GM12878 (cell line): Measurements from ENCODE around the gene SEC61A1. TPM values are rescaled to one million over a fixed set of nuclear protein-coding genes. Genes with fewer than 3 reads are reported as not detected.

ENCODE experiments used
- ATAC-seq: fragments of 200-7000 bp; cut with Tn5 transposase; 3 replicates; pipeline ENCODE4 v1.9.1; 2020; ENCODE audit warnings: mild to moderate bottlenecking, moderate library complexity
- BruUV-seq: library from RNA; stranded (reverse); fragments of 400-500 nt; replicated peaks from 2 replicates; lab custom pipeline; 2021; lab: Mats Ljungman, UMichigan
- CTCF ChIA-PET: fragments of 300-600 bp; sonication (Branson Sonifier 250); formaldehyde crosslinking; extraction: SDS; loops from one replicate; lab custom pipeline; 2021; ENCODE audit warnings: inconsistent platforms; lab: Yijun Ruan, JAX
- POLR2A ChIA-PET: fragments of 350-600 bp; formaldehyde crosslinking; extraction: SDS; loops from one replicate; lab custom pipeline; 2021; ENCODE audit warnings: inconsistent platforms; lab: Charles Lee
- RAD21 ChIA-PET: fragments of 300-600 bp; sonication (Branson Sonifier 250); formaldehyde crosslinking; loops from one replicate; lab custom pipeline; 2023; ENCODE audit warnings: antibody characterized with exemption; ENCODE audit not compliant: unreplicated experiment; lab: Charles Lee
- SMC1A ChIA-PET: fragments of 300-600 bp; sonication (Branson Sonifier 250); formaldehyde crosslinking; loops from one replicate; lab custom pipeline; 2023; ENCODE audit not compliant: unreplicated experiment, uncharacterized antibody; lab: Charles Lee
- DNase-seq: peaks from one replicate; pipeline ENCODE4 v3.0.0-alpha.2; 2011; ENCODE audit warnings: low read depth, low spot score
- FAIRE-seq: peaks from 3 replicates; lab custom pipeline; 2011; peaks lifted over from hg19 to GRCh38; lab: Jason Lieb, UNC
- H2AFZ ChIP-seq: 2 replicates; pipeline ENCODE4 v1.6.0; 2011; ENCODE audit warnings: low read depth, low read length, control low read depth; ENCODE audit not compliant: control insufficient read depth
- H3K27ac ChIP-seq: 2 replicates; pipeline ENCODE4 v1.5.1; 2011; ENCODE audit warnings: control low read depth; ENCODE audit not compliant: control insufficient read depth, insufficient read depth
- H3K27me3 ChIP-seq, 2 experiments: replicated peaks in 1 of 2; 2 replicates each; pipeline versions ENCODE4 v1.6.0 to v1.6.1; 2011; ENCODE audit warnings: low read length in 1 of 2; ENCODE audit not compliant: control insufficient read depth in 2 of 2, insufficient read depth in 2 of 2
- H3K36me3 ChIP-seq, 2 experiments: 2 replicates each; pipeline ENCODE4 v1.5.1; 2011; ENCODE audit warnings: low read length in 1 of 2; ENCODE audit not compliant: control insufficient read depth in 2 of 2, insufficient read depth in 2 of 2
- H3K4me1 ChIP-seq: 2 replicates; pipeline ENCODE4 v1.6.1; 2011; ENCODE audit warnings: mild to moderate bottlenecking, low read length, moderate library complexity, mixed read lengths; ENCODE audit not compliant: control insufficient read depth, insufficient read depth
- H3K4me2 ChIP-seq: 2 replicates; pipeline ENCODE4 v1.6.0; 2011; ENCODE audit warnings: control low read depth; ENCODE audit not compliant: control insufficient read depth, insufficient read depth
- H3K4me3 ChIP-seq: fragments of 200-600 bp; sonication (generic); 2 replicates; pipeline ENCODE4 v1.5.1; 2016
- H3K79me2 ChIP-seq: 2 replicates; pipeline ENCODE4 v1.6.0; 2011; ENCODE audit warnings: low read length; ENCODE audit not compliant: control insufficient read depth, insufficient read depth
- H3K9ac ChIP-seq: 2 replicates; pipeline ENCODE4 v1.8.0; 2011; ENCODE audit warnings: low read length, control low read depth, mixed read lengths; ENCODE audit not compliant: control insufficient read depth, insufficient read depth
- H3K9me3 ChIP-seq: replicated peaks from 3 replicates; pipeline ENCODE4 v1.5.1; 2011; ENCODE audit warnings: mild to moderate bottlenecking, low read length; ENCODE audit not compliant: control insufficient read depth, insufficient read depth
- H4K20me1 ChIP-seq: 2 replicates; pipeline ENCODE4 v1.6.0; 2011; ENCODE audit not compliant: control insufficient read depth, insufficient read depth
- ESRRA ChIP-seq: IDR thresholded peaks from 2 replicates; pipeline ENCODE4 v1.6.1; 2012; ENCODE audit warnings: mild to moderate bottlenecking, low read length, improper control_type of control experiment
- HDAC6 ChIP-seq: fragments of 200-600 bp; sonication (generic); IDR thresholded peaks from one replicate; pipeline ENCODE4 v1.8.0; 2017; ENCODE audit warnings: antibody characterized with exemption; ENCODE audit not compliant: unreplicated experiment
- JUND ChIP-seq: IDR thresholded peaks from 2 replicates; pipeline ENCODE4 v1.6.1; 2012; ENCODE audit warnings: low read depth, mild to moderate bottlenecking, low read length, improper control_type of control experiment, moderate library complexity
- NFYA ChIP-seq: IDR thresholded peaks from 2 replicates; pipeline ENCODE4 v1.6.1; 2011; ENCODE audit warnings: low read depth, mild to moderate bottlenecking, low read length, improper control_type of control experiment, borderline replicate concordance
- POLR2A ChIP-seq: IDR thresholded peaks from 2 replicates; pipeline ENCODE4 v1.6.1; 2011; ENCODE audit warnings: low read depth, mild to moderate bottlenecking, low read length
- POLR2AphosphoS5 ChIP-seq: IDR thresholded peaks from 2 replicates; pipeline ENCODE4 v1.6.1; 2011; ENCODE audit warnings: mild to moderate bottlenecking, low read length, inconsistent platforms
- WGBS: methylation state at CpG from one replicate; pipeline ENCODE4 v1.1.6; 2016; ENCODE audit warnings: low lambda C conversion rate; ENCODE audit not compliant: insufficient replicate concordance, insufficient coverage; ENCODE audit errors: missing lambda C conversion rate; 5-methylcytosine and 5-hydroxymethylcytosine counted together
- in situ Hi-C: fragments of 300-500 bp; cut with MboI; formaldehyde crosslinking; loops from 9 replicates; pipeline ENCODE4 v1.14.3; 2018; ENCODE audit warnings: mixed read lengths
- intact Hi-C: fragments of 100-400 bp; cut with micrococcal nuclease; formaldehyde crosslinking; loops from one replicate; pipeline ENCODE4 v1.14.2; 2022; ENCODE audit not compliant: unreplicated experiment
- polyA plus RNA-seq, 11 experiments: library from polyadenylated mRNA; depleted of rRNA in 4 of 11; unstranded in 6 of 11; stranded (reverse) in 5 of 11; fragments of >200 nt; fragmentation: Nextera tagmentation in 4 of 11; fragmentation: Illumina TruSeq in 1 of 11; extraction: Ambion mirVana in 4 of 11; extraction: Trizol in 1 of 11; gene quantifications; 1 replicate in 1 of 11; 2 replicates in 10 of 11; pipeline versions ENCODE4 v1.2.1 to v1.2.3, GENCODE V29; 2011 to 2016; ENCODE audit warnings: inconsistent platforms in 2 of 11, missing spikeins in 2 of 11, low read depth in 1 of 11
- total RNA-seq, 4 experiments: library from RNA; depleted of rRNA in 3 of 4; stranded (reverse); fragments of >200 nt in 3 of 4; fragmentation: Illumina TruSeq in 1 of 4; extraction: Trizol in 1 of 4; gene quantifications; 2 replicates each; pipeline versions ENCODE4 v1.2.1 to v1.2.3, GENCODE V29; 2013 to 2021

SEC61A1 gene
- total and polyA plus RNA-seq, 10 of the 15 experiments (the other 5 are each of a cell fraction or from before 2014, with no cell fraction given), result 5.2 to 265 (median 142) TPM

DNA sequence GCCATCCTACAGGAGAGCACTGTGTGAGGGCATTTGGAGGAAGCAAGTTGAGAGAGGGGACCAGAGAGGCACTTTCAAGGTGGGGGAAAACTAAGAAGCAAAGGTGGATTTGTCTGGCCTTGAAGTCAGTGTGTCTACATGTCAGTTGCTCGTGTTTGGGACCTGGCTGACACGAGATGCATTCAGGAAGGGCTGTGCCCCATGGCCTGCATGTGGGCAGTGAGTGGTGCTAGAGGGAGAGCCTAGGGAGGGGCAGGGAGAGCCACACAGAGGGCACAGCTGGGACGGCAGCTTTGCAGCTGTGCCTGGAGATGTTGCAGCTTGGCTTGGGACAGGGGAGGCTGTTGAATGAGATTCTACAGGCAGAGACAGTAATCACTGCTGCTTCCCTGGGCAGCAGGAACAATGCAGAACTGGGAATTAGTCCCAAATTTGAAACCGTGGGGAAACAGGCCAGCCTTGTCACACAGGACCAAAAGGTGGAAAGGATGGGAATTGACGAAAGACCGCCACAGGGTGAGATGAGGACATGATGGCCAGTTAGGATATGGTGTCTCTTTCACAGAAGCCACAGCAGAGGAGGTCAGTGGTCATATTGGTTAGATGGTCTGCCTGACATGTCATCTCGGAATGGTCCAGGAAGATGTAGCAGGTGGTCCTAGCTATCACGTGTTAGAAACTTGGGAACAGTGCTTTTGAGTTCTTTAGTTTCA is 10.0 kb downstream of the SEC61A1 start:
- Histone ChIP-seq H3K4me3 (no peak overlapping the region), H3K4me1 (no peaks in the 10 kb centered on the region), H3K36me3 (peaks cover 28 to 48% of the 10 kb centered on the region in 2 experiments), H3K27ac (no peak overlapping the region), H3K79me2 (peaks cover under 1% of the 10 kb centered on the region), H4K20me1 (peaks cover 3% of the 10 kb centered on the region; the same call in 1 of the 2 replicates), H3K4me2 (no peak overlapping the region), H3K9ac (no peak overlapping the region), H2AFZ (no peak overlapping the region), H3K27me3 (no peaks in the 10 kb centered on the region), H3K9me3 (no peaks in the 10 kb centered on the region)
- POLR2A ChIA-PET, result no interaction called here
- peak; percentile 44 for ATAC-seq
- in situ Hi-C loops, result no loop called here
- intact Hi-C loops, result no loop called here
- WGBS, result 82% methylated on average over 8 of the region's 8 CpGs
- no peak for DNase-seq
- SMC1A ChIA-PET, result no interaction called here
- BruUV-seq, result no TSS peak
- FAIRE-seq, result no peak
- RAD21 ChIA-PET, result no interaction called here
- CTCF ChIA-PET, result no interaction called here
- TF ChIP-seq POLR2AphosphoS5 (peak; percentile 47; the same call in 1 of the 2 replicates), HDAC6 (no peak), POLR2A (peak; percentile 57; the same call in 1 of the 2 replicates), ESRRA (no peak), NFYA (no peak)

DNA sequence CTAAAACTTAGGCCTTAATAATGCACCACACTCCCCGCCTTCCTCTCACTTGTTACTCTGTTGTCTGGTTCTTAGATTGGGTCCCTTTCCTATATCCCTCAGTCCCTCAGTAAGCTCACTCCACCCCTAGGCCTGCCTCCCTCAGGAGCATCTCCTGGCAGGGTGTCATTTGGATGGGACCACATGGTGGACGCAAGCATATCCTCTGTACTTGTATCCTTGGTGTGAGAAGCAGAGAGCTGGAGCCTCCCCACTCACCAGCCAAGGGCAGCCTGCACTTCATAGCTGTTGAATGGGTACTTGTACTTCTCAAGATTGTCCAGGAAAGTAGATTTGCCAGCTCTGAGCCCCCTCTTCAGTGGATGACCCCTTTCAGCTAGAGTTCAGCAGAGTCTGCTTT is 11.6 kb downstream of the SEC61A1 start:
- intact Hi-C loops, result no loop called here
- Histone ChIP-seq H3K4me1 (no peaks in the 10 kb centered on the region), H3K79me2 (no peaks in the 10 kb centered on the region), H3K4me2 (no peak overlapping the region), H3K4me3 (no peak overlapping the region)
- RAD21 ChIA-PET, result no interaction called here
- TF ChIP-seq POLR2A (peak; percentile 41; the same call in 1 of the 2 replicates), JUND (no peak)
- TF ChIP-seq, all 136 proteins: peak for 1
- CTCF ChIA-PET, result interaction anchor here (0.6 to 6.2 kb wide), 5 partner anchors 9 to 1980 kb away, joined by 3 to 37 read pairs (median 3); partner anchors contain the start of gene SLC41A3
- H3K9ac ChIP-seq, result no peak overlapping the region
- no peaks in the 10 kb centered on the region for H3K27me3 ChIP-seq
- in situ Hi-C loops, result no loop called here
- no TSS peak for BruUV-seq
- no peaks in the 10 kb centered on the region for H3K9me3 ChIP-seq
- H3K36me3 ChIP-seq, result peaks cover 37 to 55% of the 10 kb centered on the region in 2 experiments
- FAIRE-seq (no peak), ATAC-seq (no peak), DNase-seq (no peak)
- no peak overlapping the region for H2AFZ ChIP-seq
- POLR2A ChIA-PET, result no interaction called here
- WGBS, result 92% methylated on average over 2 of the region's 2 CpGs
- SMC1A ChIA-PET, result no interaction called here
- no peak overlapping the region for H3K27ac ChIP-seq
- peaks cover 3% of the 10 kb centered on the region; the same call in 1 of the 2 replicates for H4K20me1 ChIP-seq
